H1 (cell line): ENCODE results near the gene RASGRP4. TPM values are rescaled to one million over a fixed set of nuclear protein-coding genes. Genes with fewer than 3 reads are reported as not detected.

Experiments
- CTCF ChIA-PET: fragments of 300-600 bp; sonication (Branson Sonifier 250); formaldehyde crosslinking; loops from one replicate; lab custom pipeline; 2021; ENCODE audit not compliant: partially characterized antibody; lab: Charles Lee
- POLR2A ChIA-PET: fragments of 300-600 bp; sonication (Branson Sonifier 250); formaldehyde crosslinking; loops from one replicate; lab custom pipeline; 2021; ENCODE audit warnings: inconsistent platforms; ENCODE audit not compliant: partially characterized antibody; lab: Charles Lee
- DNase-seq, 2 experiments: peaks; one replicate each; pipeline versions ENCODE4 v3.0.0 to v3.0.0-alpha.2; 2010 to 2022; ENCODE audit warnings: low spot score in 2 of 2, low read depth in 1 of 2, mixed read lengths in 1 of 2
- FAIRE-seq: peaks from 2 replicates; lab custom pipeline; 2011; peaks lifted over from hg19 to GRCh38; lab: Jason Lieb, UNC
- H2AFZ ChIP-seq: 2 replicates; pipeline ENCODE4 v1.8.1; 2012; ENCODE audit warnings: low read length, inconsistent platforms
- H2AK5ac ChIP-seq: 2 replicates; pipeline ENCODE4 v1.6.1; 2013; ENCODE audit warnings: low read depth, low read length
- H2BK120ac ChIP-seq: replicated peaks from 2 replicates; pipeline ENCODE3; 2013; ENCODE audit warnings: low read depth, low read length, inconsistent platforms
- H2BK12ac ChIP-seq: 2 replicates; pipeline ENCODE4 v1.6.1; 2013; ENCODE audit warnings: low read depth, low read length
- H2BK15ac ChIP-seq: 2 replicates; pipeline ENCODE4 v1.6.1; 2013; ENCODE audit warnings: low read length
- H2BK20ac ChIP-seq: 2 replicates; pipeline ENCODE4 v1.6.1; 2013; ENCODE audit warnings: low read length
- H2BK5ac ChIP-seq: 2 replicates; pipeline ENCODE4 v1.6.1; 2013; ENCODE audit warnings: low read depth, low read length
- H3K14ac ChIP-seq: 2 replicates; pipeline ENCODE4 v1.6.1; 2013; ENCODE audit warnings: inconsistent platforms; ENCODE audit not compliant: insufficient read length
- H3K18ac ChIP-seq: 2 replicates; pipeline ENCODE4 v1.6.1; 2013; ENCODE audit warnings: low read length; ENCODE audit errors: extremely low read depth
- H3K23ac ChIP-seq: 2 replicates; pipeline ENCODE4 v1.6.1; 2013; ENCODE audit warnings: inconsistent platforms; ENCODE audit not compliant: insufficient read length
- H3K23me2 ChIP-seq: 2 replicates; pipeline ENCODE4 v1.6.1; 2013; ENCODE audit warnings: low read depth, low read length
- H3K27ac ChIP-seq: 2 replicates; pipeline ENCODE4 v1.6.1; 2011; ENCODE audit warnings: low read depth, low read length, inconsistent platforms
- H3K27me3 ChIP-seq, 4 experiments: replicated peaks in 1 of 4; 1 replicate in 1 of 4; 2 replicates in 3 of 4; pipeline versions ENCODE4 v1.6.1 to v1.8.1; 2011 to 2013; ENCODE audit warnings: low read length in 3 of 4, mild to moderate bottlenecking in 3 of 4, inconsistent platforms in 2 of 4, mixed read lengths in 2 of 4, moderate library complexity in 1 of 4; ENCODE audit not compliant: control insufficient read depth in 3 of 4, insufficient read depth in 3 of 4; ENCODE audit errors: extremely low read depth in 1 of 4
- H3K36me3 ChIP-seq, 4 experiments: 2 replicates each; pipeline versions ENCODE4 v1.6.1 to v1.8.1; 2011 to 2013; ENCODE audit warnings: mild to moderate bottlenecking in 4 of 4, low read length in 3 of 4, moderate library complexity in 2 of 4, control low read depth in 1 of 4, inconsistent platforms in 1 of 4; ENCODE audit not compliant: insufficient read depth in 4 of 4, control insufficient read depth in 2 of 4
- H3K4ac ChIP-seq: replicated peaks from 2 replicates; pipeline ENCODE3; 2013; ENCODE audit warnings: low read length, low read depth, mixed read lengths, inconsistent platforms; ENCODE audit not compliant: insufficient read length
- H3K4me1 ChIP-seq, 4 experiments: replicated peaks in 1 of 4; 1 replicate in 1 of 4; 2 replicates in 3 of 4; pipeline versions ENCODE4 v1.6.1 to v1.8.1; 2011 to 2013; ENCODE audit warnings: low read length in 3 of 4, inconsistent platforms in 2 of 4, mixed read lengths in 1 of 4; ENCODE audit not compliant: insufficient read depth in 4 of 4, control insufficient read depth in 3 of 4
- H3K4me2 ChIP-seq, 2 experiments: 2 replicates each; pipeline versions ENCODE4 v1.6.1 to v1.8.1; 2011 to 2013; ENCODE audit warnings: low read depth in 2 of 2, low read length in 2 of 2, control low read depth in 1 of 2, inconsistent platforms in 1 of 2, mild to moderate bottlenecking in 1 of 2; ENCODE audit not compliant: insufficient read depth in 1 of 2
- H3K4me3 ChIP-seq, 4 experiments: fragments of 200-600, 300-600 bp in 1 of 4; sonication (generic), shearing (Covaris generic), sonication (Bioruptor Twin) in 1 of 4; 2 replicates each; pipeline versions ENCODE4 v1.5.1 to v1.8.1; 2011 to 2016; ENCODE audit warnings: low read length in 4 of 4, low read depth in 3 of 4, control low read depth in 2 of 4, inconsistent platforms in 2 of 4, mild to moderate bottlenecking in 2 of 4, mixed read lengths in 1 of 4, moderate library complexity in 1 of 4; ENCODE audit not compliant: insufficient read depth in 2 of 4; ENCODE audit errors: extremely low read depth in 1 of 4
- H3K56ac ChIP-seq: replicated peaks from 2 replicates; pipeline ENCODE3; 2013; ENCODE audit warnings: low read depth, mild to moderate bottlenecking, mixed read lengths, low read length, inconsistent platforms; ENCODE audit not compliant: insufficient read length
- H3K79me1 ChIP-seq: 2 replicates; pipeline ENCODE4 v1.6.1; 2013; ENCODE audit warnings: low read depth, low read length, control low read depth
- H3K79me2 ChIP-seq, 2 experiments: 2 replicates each; pipeline versions ENCODE4 v1.6.1 to v1.8.1; 2012 to 2013; ENCODE audit warnings: low read length in 2 of 2, mild to moderate bottlenecking in 2 of 2, inconsistent platforms in 1 of 2; ENCODE audit not compliant: insufficient read depth in 2 of 2, control insufficient read depth in 1 of 2
- H3K9ac ChIP-seq, 4 experiments: replicated peaks in 1 of 4; 1 replicate in 1 of 4; 2 replicates in 3 of 4; pipeline versions ENCODE4 v1.6.1 to v1.8.1; 2011 to 2013; ENCODE audit warnings: low read depth in 3 of 4, low read length in 3 of 4, control low read depth in 2 of 4, mild to moderate bottlenecking in 2 of 4, moderate library complexity in 2 of 4, inconsistent platforms in 1 of 4; ENCODE audit errors: extremely low read depth in 1 of 4
- H3K9me3 ChIP-seq, 2 experiments: 2 replicates each; pipeline versions ENCODE4 v1.6.1 to v1.8.1; 2012 to 2013; ENCODE audit warnings: mild to moderate bottlenecking in 2 of 2, moderate library complexity in 2 of 2, control low read depth in 1 of 2, inconsistent platforms in 1 of 2, low read depth in 1 of 2, low read length in 1 of 2, mixed read lengths in 1 of 2; ENCODE audit not compliant: insufficient read depth in 2 of 2
- H4K20me1 ChIP-seq, 2 experiments: replicated peaks in 1 of 2; 2 replicates each; pipeline versions ENCODE3 to v1.8.1; 2011 to 2013; ENCODE audit warnings: inconsistent platforms in 2 of 2, low read length in 2 of 2, mild to moderate bottlenecking in 1 of 2; ENCODE audit not compliant: insufficient read depth in 2 of 2, control insufficient read depth in 1 of 2
- H4K5ac ChIP-seq: 2 replicates; pipeline ENCODE4 v1.6.1; 2013; ENCODE audit warnings: low read length, low read depth, mixed read lengths, inconsistent platforms; ENCODE audit not compliant: insufficient read length
- H4K8ac ChIP-seq: 2 replicates; pipeline ENCODE4 v1.8.0; 2013; ENCODE audit warnings: mild to moderate bottlenecking, moderate library complexity, low read length, inconsistent platforms; ENCODE audit not compliant: insufficient read depth; ENCODE audit errors: extremely low read depth
- H4K91ac ChIP-seq: replicated peaks from 2 replicates; pipeline ENCODE3; 2013; ENCODE audit warnings: low read length, mixed read lengths, inconsistent platforms; ENCODE audit not compliant: insufficient read length
- CHD2 ChIP-seq: IDR thresholded peaks from 2 replicates; pipeline ENCODE4 v1.6.1; 2012; ENCODE audit warnings: low read length, improper control_type of control experiment
- CTBP2 ChIP-seq: IDR thresholded peaks from 2 replicates; pipeline ENCODE4 v1.7.0; 2011; ENCODE audit warnings: borderline replicate concordance, mild to moderate bottlenecking, moderate library complexity, mixed read lengths, low read length; ENCODE audit not compliant: insufficient read depth, insufficient read length
- E2F6 ChIP-seq: IDR thresholded peaks from 2 replicates; pipeline ENCODE4 v1.6.1; 2012; ENCODE audit warnings: inconsistent platforms
- HDAC2 ChIP-seq, 2 experiments: fragments of 300-600 bp in 1 of 2; sonication (generic) in 1 of 2; IDR thresholded peaks; 2 replicates each; pipeline ENCODE4 v1.6.1; 2011 to 2012; ENCODE audit warnings: low read depth in 2 of 2, low read length in 2 of 2, mild to moderate bottlenecking in 2 of 2, moderate library complexity in 2 of 2, borderline replicate concordance in 1 of 2, inconsistent platforms in 1 of 2
- SP4 ChIP-seq: IDR thresholded peaks from 2 replicates; pipeline ENCODE4 v1.6.1; 2012; ENCODE audit warnings: low read length, inconsistent platforms
- SUZ12 ChIP-seq: fragments of 200-600 bp; sonication (generic); IDR thresholded peaks from 2 replicates; pipeline ENCODE4 v1.6.1; 2012; ENCODE audit warnings: mild to moderate bottlenecking, inconsistent platforms, low read length, moderate library complexity, mixed read lengths
- WGBS, 2 experiments: shearing (Covaris generic) in 1 of 2; methylation state at CpG; one replicate each; pipeline versions ENCODE4 v1.1.6 to v1.1.7; 2013 to 2015; ENCODE audit warnings: low lambda C conversion rate in 2 of 2, mixed read lengths in 2 of 2, inconsistent platforms in 1 of 2, low coverage in 1 of 2, missing lambda C conversion rate in 1 of 2; ENCODE audit not compliant: insufficient replicate concordance in 2 of 2, insufficient coverage in 1 of 2, insufficient read length in 1 of 2; ENCODE audit errors: extremely low coverage in 1 of 2, missing lambda C conversion rate in 1 of 2; 5-methylcytosine and 5-hydroxymethylcytosine counted together
- polyA plus RNA-seq, 7 experiments: library from polyadenylated mRNA; depleted of rRNA in 3 of 7; stranded (reverse) in 5 of 7; unstranded in 2 of 7; fragments of >200 nt in 5 of 7; fragments of 200-250 nt in 2 of 7; gene quantifications; 1 replicate in 5 of 7; 2 replicates in 1 of 7; 4 replicates in 1 of 7; pipeline versions ENCODE4 v1.2.1 to v1.2.3, GENCODE V29; 2011 to 2013; ENCODE audit warnings: missing spikeins in 2 of 7, mixed read lengths in 2 of 7
- total RNA-seq: library from RNA; stranded (reverse); fragmentation: NEBNext Ultra II Directional; extraction: Animal tissue kit (Norgen Biotek cat#: 25700); gene quantifications from 2 replicates; pipeline ENCODE4 v1.2.1, GENCODE V29; 2021

RASGRP4 gene
- total and polyA plus RNA-seq, 2 of the 8 experiments (the other 6 are each of a cell fraction or from before 2014, with no cell fraction given), result 1.9 to 3.1 TPM

GRCh38 chr19:38375098-38375493 lies 50.9 kb downstream of the RASGRP4 start:
- Histone ChIP-seq H2BK12ac (0 out of 2 replicates have a peak overlapping the region, but pooled peaks have one; percentile 75), H4K5ac (peak overlapping the region; percentile 95), H3K79me1 (peaks cover 14% of the 10 kb centered on the region), H3K27me3 (no peaks in the 10 kb centered on the region; a peak in 2 of 7 replicates), H3K23ac (no peak overlapping the region), H3K18ac (peak overlapping the region; percentile 98), H3K14ac (no peak overlapping the region), H2AFZ (no peak overlapping the region), H3K36me3 (no peaks in the 10 kb centered on the region; a peak in 4 of 8 replicates), H3K27ac (peak overlapping the region; percentile 62; the same call in 1 of the 2 replicates), H3K56ac (peak overlapping the region; percentile 96), H3K9me3 (no peaks in the 10 kb centered on the region), H2BK120ac (no peak overlapping the region), H4K8ac (peak overlapping the region; percentile 96; the same call in 1 of the 2 replicates), H2BK5ac (peak overlapping the region; percentile 90), H3K23me2 (peaks cover 7% of the 10 kb centered on the region; the same call in 1 of the 2 replicates), H3K4me1 (peaks cover 0 to 6% (median 3%) of the 10 kb centered on the region in 4 experiments; a peak in 3 of 7 replicates), H3K9ac (peak overlapping the region; percentile 75 to 97 (median 88)), H3K4ac (no peak overlapping the region), H3K79me2 (peaks cover 0 to 22% of the 10 kb centered on the region in 2 experiments; a peak in 2 of 4 replicates), H4K91ac (peak overlapping the region; percentile 85), H2BK15ac (no peak overlapping the region), H3K4me2 (peak overlapping the region; percentile 73 to 100), H3K4me3 (peak overlapping the region; percentile 85 to 96 (median 90)), H2AK5ac (no peak overlapping the region), H2BK20ac (no peak overlapping the region), H4K20me1 (peaks cover 2 to 3% of the 10 kb centered on the region in 2 experiments)
- POLR2A ChIA-PET, result interaction anchor here (1.0 to 3.8 kb wide), 7 partner anchors 9 to 131 kb away, joined by 3 to 35 read pairs (median 6); partner anchors contain the start of genes GGN and SPRED3
- FAIRE-seq, result no peak
- no peak for TF ChIP-seq E2F6
- 0 out of 2 replicates have a peak, but pooled peaks have one; percentile 14 for TF ChIP-seq SP4
- no peak for TF ChIP-seq CTBP2
- TF ChIP-seq HDAC2 (IDR thresholded peaks at IDR 0.05; ENCODE audit: borderline replicate concordance in 1 of 2, low read depth in 2 of 2, low read length in 2 of 2), result no peak
- TF ChIP-seq SUZ12, result no peak
- no peak for TF ChIP-seq CHD2
- no peak for DNase-seq
- CTCF ChIA-PET, result interaction anchor here (1.2 to 5.7 kb wide), 4 partner anchors 10 to 131 kb away, joined by 4 to 37 read pairs (median 18); no protein-coding TSS in a partner anchor
- 6% methylated on average over 18 of the region's 18 CpGs; no CpG with 5 or more reads in 1 of the 2 experiments for WGBS, 2 experiments
